ENCODE results near the gene LPCAT3. TPM values are rescaled to one million over a fixed set of nuclear protein-coding genes. Genes with fewer than 3 reads are reported as not detected.

Gene LPCAT3
- total RNA-seq, 1 experiment from 2014 or later, result 16.3 TPM

DNA sequence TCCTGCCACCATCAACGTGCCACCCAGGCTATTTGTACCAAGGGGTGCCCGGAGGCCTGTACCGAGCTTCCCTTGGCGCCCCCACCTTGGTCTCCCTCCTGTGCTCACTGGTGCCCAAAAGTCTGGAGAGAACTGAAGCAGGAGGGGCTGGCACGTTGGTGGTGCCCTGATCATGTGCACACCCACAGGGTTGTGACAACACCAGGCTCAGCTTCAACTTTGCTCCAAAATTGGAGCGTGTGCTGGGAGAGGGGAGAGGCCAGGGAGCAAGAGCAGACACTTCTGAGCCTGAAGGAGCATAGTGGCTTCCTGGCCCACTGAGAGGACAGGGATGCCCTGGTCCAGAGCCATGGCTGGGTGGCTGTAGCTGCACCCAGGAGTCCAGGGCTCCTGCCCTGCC is 13.0 kb upstream of the LPCAT3 start:
- no peak overlapping the region for H2AFZ ChIP-seq (ENCODE audit: low read length)
- ChIA-PET CTCF (no interaction called here), POLR2A (ENCODE audit: unreplicated experiment) (no interaction called here)
- H3K27ac ChIP-seq (ENCODE audit: low read length), result no peak overlapping the region
- no peaks in the 10 kb centered on the region for H3K4me1 ChIP-seq (ENCODE audit: insufficient read depth, low read length)
- BruUV-seq (replicated peaks), result no TSS peak
- intact Hi-C loops (cut with micrococcal nuclease), result no loop called here
- H4K20me1 ChIP-seq (ENCODE audit: low read length), result no peaks in the 10 kb centered on the region
- TF ChIP-seq, protein P1, sequence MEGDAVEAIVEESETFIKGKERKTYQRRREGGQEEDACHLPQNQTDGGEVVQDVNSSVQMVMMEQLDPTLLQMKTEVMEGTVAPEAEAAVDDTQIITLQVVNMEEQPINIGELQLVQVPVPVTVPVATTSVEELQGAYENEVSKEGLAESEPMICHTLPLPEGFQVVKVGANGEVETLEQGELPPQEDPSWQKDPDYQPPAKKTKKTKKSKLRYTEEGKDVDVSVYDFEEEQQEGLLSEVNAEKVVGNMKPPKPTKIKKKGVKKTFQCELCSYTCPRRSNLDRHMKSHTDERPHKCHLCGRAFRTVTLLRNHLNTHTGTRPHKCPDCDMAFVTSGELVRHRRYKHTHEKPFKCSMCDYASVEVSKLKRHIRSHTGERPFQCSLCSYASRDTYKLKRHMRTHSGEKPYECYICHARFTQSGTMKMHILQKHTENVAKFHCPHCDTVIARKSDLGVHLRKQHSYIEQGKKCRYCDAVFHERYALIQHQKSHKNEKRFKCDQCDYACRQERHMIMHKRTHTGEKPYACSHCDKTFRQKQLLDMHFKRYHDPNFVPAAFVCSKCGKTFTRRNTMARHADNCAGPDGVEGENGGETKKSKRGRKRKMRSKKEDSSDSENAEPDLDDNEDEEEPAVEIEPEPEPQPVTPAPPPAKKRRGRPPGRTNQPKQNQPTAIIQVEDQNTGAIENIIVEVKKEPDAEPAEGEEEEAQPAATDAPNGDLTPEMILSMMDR (conservative IDR thresholded peaks at IDR 0.05; ENCODE audit: low read depth, low read length), result no peak
- TF ChIP-seq EZH2 (IDR thresholded peaks at IDR 0.05; ENCODE audit: low read length, unreplicated experiment) (no peak), EZH2phosphoT487 (IDR thresholded peaks at IDR 0.05; ENCODE audit: borderline replicate concordance, low read length) (no peak)
- no peak for DNase-seq
- H3K36me3 ChIP-seq (ENCODE audit: low read depth, low read length), result no peaks in the 10 kb centered on the region
- H3K27me3 ChIP-seq (ENCODE audit: low read length), result no peaks in the 10 kb centered on the region
- no peak overlapping the region for H3K4me2 ChIP-seq (ENCODE audit: low read length)
- no peaks in the 10 kb centered on the region for H3K9me2 ChIP-seq (replicated peaks; ENCODE audit: low read length)
- H3K9ac ChIP-seq (ENCODE audit: low read length), result no peak overlapping the region
- no peaks in the 10 kb centered on the region for H3F3A ChIP-seq (ENCODE audit: low read length, unreplicated experiment)
- H3K9me3 ChIP-seq (ENCODE audit: low read length), result no peaks in the 10 kb centered on the region
- H3K79me2 ChIP-seq (ENCODE audit: low read length), result no peaks in the 10 kb centered on the region
- no peak for ATAC-seq
- no peak overlapping the region for H3K4me3 ChIP-seq (ENCODE audit: low read length)

DNA sequence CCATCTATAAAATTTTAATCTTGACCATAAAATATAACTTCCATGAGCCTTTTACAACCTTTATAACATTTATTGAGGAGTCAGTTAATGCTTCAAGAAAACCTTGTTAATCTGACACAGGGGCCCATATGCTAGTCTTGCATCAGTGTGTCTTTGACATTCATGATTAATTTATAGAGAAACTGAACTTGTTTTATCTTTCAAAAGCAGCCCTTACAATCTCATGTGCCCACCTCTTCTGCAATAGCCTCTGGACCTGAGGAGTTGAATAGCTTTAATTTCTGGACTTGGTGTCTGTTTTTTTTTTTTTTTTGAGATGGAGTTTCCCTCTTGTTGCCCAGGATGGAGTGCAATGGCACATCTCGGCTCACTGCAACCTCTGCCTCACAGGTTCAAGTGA is 8.6 kb upstream of the LPCAT3 start:
- Histone ChIP-seq H3K27me3 (ENCODE audit: low read length) (no peaks in the 10 kb centered on the region), H3K4me1 (ENCODE audit: insufficient read depth, low read length) (no peaks in the 10 kb centered on the region), H3K79me2 (ENCODE audit: low read length) (no peaks in the 10 kb centered on the region), H3K36me3 (ENCODE audit: low read depth, low read length) (no peaks in the 10 kb centered on the region), H3K27ac (ENCODE audit: low read length) (no peak overlapping the region), H3K9ac (ENCODE audit: low read length) (no peak overlapping the region), H3K4me3 (ENCODE audit: low read length) (no peak overlapping the region), H3F3A (ENCODE audit: low read length, unreplicated experiment) (no peaks in the 10 kb centered on the region), H3K9me2 (replicated peaks; ENCODE audit: low read length) (no peaks in the 10 kb centered on the region), H2AFZ (ENCODE audit: low read length) (no peak overlapping the region), H3K4me2 (ENCODE audit: low read length) (no peak overlapping the region), H4K20me1 (ENCODE audit: low read length) (no peaks in the 10 kb centered on the region), H3K9me3 (ENCODE audit: low read length) (no peaks in the 10 kb centered on the region)
- CTCF ChIA-PET, result no interaction called here
- intact Hi-C loops (cut with micrococcal nuclease), result no loop called here
- POLR2A ChIA-PET (ENCODE audit: unreplicated experiment), result no interaction called here
- ATAC-seq (no peak), DNase-seq (no peak)
- BruUV-seq (replicated peaks), result no TSS peak
- no peak for TF ChIP-seq EZH2phosphoT487 (IDR thresholded peaks at IDR 0.05; ENCODE audit: borderline replicate concordance, low read length)
- TF ChIP-seq, protein P1 (conservative IDR thresholded peaks at IDR 0.05; ENCODE audit: low read depth, low read length), result no peak

DNA sequence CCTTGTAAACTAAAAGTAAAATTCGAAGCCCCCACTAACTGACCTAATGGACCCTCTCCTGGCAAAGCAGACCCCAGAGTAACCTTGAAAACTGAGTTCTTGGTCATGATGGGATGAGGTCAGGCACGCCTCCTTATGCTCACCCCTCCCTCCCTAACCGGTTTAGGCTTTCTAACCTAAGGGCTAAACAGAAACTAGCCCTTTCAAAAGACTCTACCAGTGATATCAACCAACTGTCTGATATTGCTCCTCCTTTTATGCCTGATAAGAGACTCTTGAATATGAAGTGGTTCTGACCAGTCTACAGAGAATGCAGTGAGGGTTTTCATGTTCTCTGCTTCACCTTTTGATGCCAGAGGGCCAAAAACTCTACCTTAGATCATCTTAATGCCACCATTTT is 4.8 kb upstream of the LPCAT3 start:
- intact Hi-C loops (cut with micrococcal nuclease), result no loop called here
- no peak for ATAC-seq
- Histone ChIP-seq H3K79me2 (ENCODE audit: low read length) (peaks cover under 1% of the 10 kb centered on the region; the same call in 1 of the 2 replicates), H3K27me3 (ENCODE audit: low read length) (no peaks in the 10 kb centered on the region), H3F3A (ENCODE audit: low read length, unreplicated experiment) (no peaks in the 10 kb centered on the region), H3K27ac (ENCODE audit: low read length) (no peak overlapping the region), H3K9me3 (ENCODE audit: low read length) (no peaks in the 10 kb centered on the region), H4K20me1 (ENCODE audit: low read length) (no peaks in the 10 kb centered on the region), H3K4me3 (ENCODE audit: low read length) (no peak overlapping the region), H3K36me3 (ENCODE audit: low read depth, low read length) (no peaks in the 10 kb centered on the region), H3K9ac (ENCODE audit: low read length) (no peak overlapping the region), H2AFZ (ENCODE audit: low read length) (no peak overlapping the region), H3K4me2 (ENCODE audit: low read length) (no peak overlapping the region), H3K4me1 (ENCODE audit: insufficient read depth, low read length) (0 out of 2 replicates have a peak, but pooled peaks cover 4% of the 10 kb centered on the region), H3K9me2 (replicated peaks; ENCODE audit: low read length) (no peaks in the 10 kb centered on the region)
- no peak for TF ChIP-seq EZH2 (IDR thresholded peaks at IDR 0.05; ENCODE audit: low read length, unreplicated experiment)
- no peak for TF ChIP-seq EZH2phosphoT487 (IDR thresholded peaks at IDR 0.05; ENCODE audit: borderline replicate concordance, low read length)
- TF ChIP-seq, protein P1 (conservative IDR thresholded peaks at IDR 0.05; ENCODE audit: low read depth, low read length), result no peak
- ChIA-PET CTCF (no interaction called here), POLR2A (ENCODE audit: unreplicated experiment) (no interaction called here)
- no TSS peak for BruUV-seq (replicated peaks)
- no peak for DNase-seq

Measured in PC-3 (cell line).